Measurements from ENCODE around the gene FGF6.

GRCh38 chr12:4387607-4388006 lies 58.0 kb downstream of the FGF6 start:
- no peak for TF ChIP-seq POLR2A (IDR thresholded peaks at IDR 0.05)
- TF ChIP-seq CTCF (IDR thresholded peaks at IDR 0.05), result no peak

All from esophagus squamous epithelium (tissue), 4 donors.